Neural cell (in vitro differentiated cells): ENCODE results near the gene RELCH. TPM values are rescaled to one million over a fixed set of nuclear protein-coding genes. Genes with fewer than 3 reads are reported as not detected.

Source experiments
- H2AFZ ChIP-seq: fragments of 200-600, 300-800 bp; sonication (generic), shearing (Covaris generic); 2 replicates; pipeline ENCODE4 v1.6.0; 2014; ENCODE audit warnings: low read depth, mild to moderate bottlenecking, antibody characterized with exemption, low read length, moderate library complexity
- H3F3A ChIP-seq: fragments of 200-600 bp; shearing (Covaris generic); 2 replicates; pipeline ENCODE4 v1.6.1; 2016; ENCODE audit warnings: mild to moderate bottlenecking, moderate library complexity, mixed read lengths, antibody characterized with exemption, low read length; ENCODE audit not compliant: insufficient read depth, poor library complexity, severe bottlenecking
- H3K27ac ChIP-seq: fragments of 200-600, 300-800 bp; sonication (generic), shearing (Covaris generic); 2 replicates; pipeline ENCODE4 v1.5.1; 2014; ENCODE audit warnings: mild to moderate bottlenecking, low read length, moderate library complexity
- H3K27me3 ChIP-seq: fragments of 300-800, 200-600 bp; sonication (generic), shearing (Covaris generic); 2 replicates; pipeline ENCODE4 v1.6.0; 2014; ENCODE audit warnings: mild to moderate bottlenecking, low read depth, low read length, moderate library complexity; ENCODE audit not compliant: insufficient read depth
- H3K36me3 ChIP-seq: fragments of 300-800, 200-600 bp; sonication (generic), shearing (Covaris generic); 2 replicates; pipeline ENCODE4 v1.5.1; 2014; ENCODE audit warnings: mild to moderate bottlenecking, antibody characterized with exemption, low read length, moderate library complexity; ENCODE audit not compliant: insufficient read depth
- H3K4me2 ChIP-seq: fragments of 300-800, 200-600 bp; sonication (generic), shearing (Covaris generic); 2 replicates; pipeline ENCODE4 v1.6.0; 2014; ENCODE audit warnings: mild to moderate bottlenecking, low read length
- H3K4me3 ChIP-seq: fragments of 300-800, 200-600 bp; sonication (generic), shearing (Covaris generic); 2 replicates; pipeline ENCODE4 v1.5.1; 2014; ENCODE audit warnings: mild to moderate bottlenecking, low read length, moderate library complexity
- H3K79me2 ChIP-seq: fragments of 200-600 bp; shearing (Covaris generic); replicated peaks from 2 replicates; pipeline ENCODE4 v1.6.0; 2014; ENCODE audit warnings: mild to moderate bottlenecking, low read length, moderate library complexity; ENCODE audit not compliant: insufficient read depth
- H3K9ac ChIP-seq: fragments of 300-800, 200-600 bp; sonication (generic), shearing (Covaris generic); 2 replicates; pipeline ENCODE4 v1.6.1; 2016; ENCODE audit warnings: mild to moderate bottlenecking, low read length, mixed read lengths
- H3K9me2 ChIP-seq: fragments of 200-600 bp; shearing (Covaris generic); 2 replicates; pipeline ENCODE4 v1.6.1; 2016; ENCODE audit warnings: mild to moderate bottlenecking, low read length, mixed read lengths; ENCODE audit not compliant: insufficient read depth
- H3K9me3 ChIP-seq: fragments of 200-600, 300-800 bp; sonication (generic), shearing (Covaris generic); 2 replicates; pipeline ENCODE4 v1.6.1; 2016; ENCODE audit warnings: mild to moderate bottlenecking, mixed run types, low read length, moderate library complexity, mixed read lengths
- H4K20me1 ChIP-seq: fragments of 200-600 bp; shearing (Covaris generic); 2 replicates; pipeline ENCODE4 v1.6.1; 2016; ENCODE audit warnings: mild to moderate bottlenecking, mixed run types; ENCODE audit not compliant: insufficient read depth
- EP300 ChIP-seq: fragments of 450-650 bp; conservative IDR thresholded peaks from 2 replicates; pipeline ENCODE4 v1.6.1; 2014; ENCODE audit warnings: antibody characterized with exemption, mild to moderate bottlenecking, moderate library complexity; ENCODE audit not compliant: poor library complexity, severe bottlenecking
- EZH2 ChIP-seq: fragments of 200-600, 300-800 bp; shearing (Covaris generic), sonication (generic); IDR thresholded peaks from 2 replicates; pipeline ENCODE4 v1.6.1; 2014; ENCODE audit warnings: antibody characterized with exemption, low read length, borderline replicate concordance, mild to moderate bottlenecking; ENCODE audit not compliant: insufficient read depth, poor library complexity, severe bottlenecking
- MXI1 ChIP-seq: fragments of 450-650 bp; conservative IDR thresholded peaks from 2 replicates; pipeline ENCODE4 v1.6.1; 2014; ENCODE audit warnings: antibody characterized with exemption, mild to moderate bottlenecking; ENCODE audit not compliant: poor library complexity, severe bottlenecking
- POLR2AphosphoS5 ChIP-seq: IDR thresholded peaks from 2 replicates; pipeline ENCODE4 v1.6.1; 2012
- RAD21 ChIP-seq: fragments of 450-650 bp; conservative IDR thresholded peaks from 2 replicates; pipeline ENCODE4 v1.6.1; 2014; ENCODE audit warnings: antibody characterized with exemption, mild to moderate bottlenecking, moderate library complexity
- SMC3 ChIP-seq: fragments of 450-650 bp; conservative IDR thresholded peaks from 2 replicates; pipeline ENCODE4 v1.6.1; 2014; ENCODE audit warnings: antibody characterized with exemption, mild to moderate bottlenecking, moderate library complexity; ENCODE audit not compliant: poor library complexity
- TAF1 ChIP-seq: IDR thresholded peaks from 2 replicates; pipeline ENCODE4 v1.6.1; 2012; ENCODE audit warnings: low read depth
- polyA plus RNA-seq: library from polyadenylated mRNA; depleted of rRNA; stranded (reverse); fragments of >200 nt; gene quantifications from 2 replicates; pipeline ENCODE4 v1.2.3, GENCODE V29; 2014
- TF ChIP-seq, protein P1 (sequence below): fragments of 450-650 bp; IDR thresholded peaks from 2 replicates; pipeline ENCODE4 v1.5.1; 2014; ENCODE audit warnings: antibody characterized with exemption, mild to moderate bottlenecking, moderate library complexity; ENCODE audit not compliant: poor library complexity, severe bottlenecking
- TF ChIP-seq, protein P2 (sequence below): IDR thresholded peaks from 2 replicates; pipeline ENCODE4 v1.6.1; 2012; ENCODE audit warnings: borderline replicate concordance

Gene RELCH
- polyA plus RNA-seq, 1 donor from 2014 or later, result 80.2 TPM

DNA sequence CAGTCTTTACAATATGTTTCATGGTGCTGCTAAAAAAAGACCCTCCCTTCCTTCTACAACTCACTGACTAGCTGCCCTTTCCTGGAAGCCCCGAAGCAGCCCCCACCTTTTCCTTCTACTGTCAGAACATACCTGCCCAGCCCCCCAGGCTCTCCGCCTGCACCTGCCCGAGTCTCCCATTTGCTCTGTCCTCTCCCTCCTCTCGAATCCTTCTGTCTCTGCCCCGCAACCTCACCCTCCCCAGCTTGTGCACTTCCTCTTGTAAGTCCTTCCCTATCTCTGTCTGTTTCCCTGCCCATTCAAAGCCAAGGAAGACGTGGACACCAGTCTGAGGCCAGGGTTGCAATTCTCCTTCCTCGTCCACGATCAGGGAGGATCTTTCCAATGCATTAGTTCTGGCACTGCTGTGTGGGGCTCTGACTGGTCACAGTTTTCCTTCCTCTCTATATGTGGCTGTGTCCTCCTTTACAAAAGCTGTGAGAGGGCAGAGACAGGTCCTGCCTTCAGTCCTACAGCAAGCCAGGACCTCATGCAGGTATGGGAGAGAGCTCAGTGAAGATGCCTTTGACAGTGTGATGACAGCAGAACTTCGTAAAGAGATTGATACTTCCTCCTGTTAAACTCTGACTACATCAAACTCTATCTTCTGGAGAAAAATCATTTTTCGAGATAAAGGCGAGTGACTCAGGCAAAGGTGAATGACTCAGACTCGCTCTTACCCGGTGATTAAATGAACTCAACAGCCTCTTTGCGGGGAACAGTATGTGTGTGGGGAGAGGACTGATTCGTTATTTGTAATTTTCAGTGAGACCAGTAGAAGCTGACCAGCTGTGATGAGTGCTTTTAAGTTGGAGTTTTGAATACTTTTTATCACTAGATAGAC is 152.3 kb downstream of the RELCH start:
- no peaks in the 10 kb centered on the region for H3K9me3 ChIP-seq
- H3K9ac ChIP-seq, result no peak overlapping the region
- TF ChIP-seq, protein P1, sequence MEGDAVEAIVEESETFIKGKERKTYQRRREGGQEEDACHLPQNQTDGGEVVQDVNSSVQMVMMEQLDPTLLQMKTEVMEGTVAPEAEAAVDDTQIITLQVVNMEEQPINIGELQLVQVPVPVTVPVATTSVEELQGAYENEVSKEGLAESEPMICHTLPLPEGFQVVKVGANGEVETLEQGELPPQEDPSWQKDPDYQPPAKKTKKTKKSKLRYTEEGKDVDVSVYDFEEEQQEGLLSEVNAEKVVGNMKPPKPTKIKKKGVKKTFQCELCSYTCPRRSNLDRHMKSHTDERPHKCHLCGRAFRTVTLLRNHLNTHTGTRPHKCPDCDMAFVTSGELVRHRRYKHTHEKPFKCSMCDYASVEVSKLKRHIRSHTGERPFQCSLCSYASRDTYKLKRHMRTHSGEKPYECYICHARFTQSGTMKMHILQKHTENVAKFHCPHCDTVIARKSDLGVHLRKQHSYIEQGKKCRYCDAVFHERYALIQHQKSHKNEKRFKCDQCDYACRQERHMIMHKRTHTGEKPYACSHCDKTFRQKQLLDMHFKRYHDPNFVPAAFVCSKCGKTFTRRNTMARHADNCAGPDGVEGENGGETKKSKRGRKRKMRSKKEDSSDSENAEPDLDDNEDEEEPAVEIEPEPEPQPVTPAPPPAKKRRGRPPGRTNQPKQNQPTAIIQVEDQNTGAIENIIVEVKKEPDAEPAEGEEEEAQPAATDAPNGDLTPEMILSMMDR, result no peak
- TF ChIP-seq RAD21 (no peak), POLR2AphosphoS5 (no peak), EP300 (no peak), EZH2 (no peak), SMC3 (no peak), TAF1 (no peak), MXI1 (no peak)
- TF ChIP-seq, protein P2, sequence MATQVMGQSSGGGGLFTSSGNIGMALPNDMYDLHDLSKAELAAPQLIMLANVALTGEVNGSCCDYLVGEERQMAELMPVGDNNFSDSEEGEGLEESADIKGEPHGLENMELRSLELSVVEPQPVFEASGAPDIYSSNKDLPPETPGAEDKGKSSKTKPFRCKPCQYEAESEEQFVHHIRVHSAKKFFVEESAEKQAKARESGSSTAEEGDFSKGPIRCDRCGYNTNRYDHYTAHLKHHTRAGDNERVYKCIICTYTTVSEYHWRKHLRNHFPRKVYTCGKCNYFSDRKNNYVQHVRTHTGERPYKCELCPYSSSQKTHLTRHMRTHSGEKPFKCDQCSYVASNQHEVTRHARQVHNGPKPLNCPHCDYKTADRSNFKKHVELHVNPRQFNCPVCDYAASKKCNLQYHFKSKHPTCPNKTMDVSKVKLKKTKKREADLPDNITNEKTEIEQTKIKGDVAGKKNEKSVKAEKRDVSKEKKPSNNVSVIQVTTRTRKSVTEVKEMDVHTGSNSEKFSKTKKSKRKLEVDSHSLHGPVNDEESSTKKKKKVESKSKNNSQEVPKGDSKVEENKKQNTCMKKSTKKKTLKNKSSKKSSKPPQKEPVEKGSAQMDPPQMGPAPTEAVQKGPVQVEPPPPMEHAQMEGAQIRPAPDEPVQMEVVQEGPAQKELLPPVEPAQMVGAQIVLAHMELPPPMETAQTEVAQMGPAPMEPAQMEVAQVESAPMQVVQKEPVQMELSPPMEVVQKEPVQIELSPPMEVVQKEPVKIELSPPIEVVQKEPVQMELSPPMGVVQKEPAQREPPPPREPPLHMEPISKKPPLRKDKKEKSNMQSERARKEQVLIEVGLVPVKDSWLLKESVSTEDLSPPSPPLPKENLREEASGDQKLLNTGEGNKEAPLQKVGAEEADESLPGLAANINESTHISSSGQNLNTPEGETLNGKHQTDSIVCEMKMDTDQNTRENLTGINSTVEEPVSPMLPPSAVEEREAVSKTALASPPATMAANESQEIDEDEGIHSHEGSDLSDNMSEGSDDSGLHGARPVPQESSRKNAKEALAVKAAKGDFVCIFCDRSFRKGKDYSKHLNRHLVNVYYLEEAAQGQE, result no peak
- no peaks in the 10 kb centered on the region for H3K79me2 ChIP-seq
- no peaks in the 10 kb centered on the region for H3K27me3 ChIP-seq
- H3K36me3 ChIP-seq, result no peaks in the 10 kb centered on the region
- no peak overlapping the region for H3K27ac ChIP-seq
- no peaks in the 10 kb centered on the region for H3K9me2 ChIP-seq
- H3K4me2 ChIP-seq, result no peak overlapping the region
- no peaks in the 10 kb centered on the region for H4K20me1 ChIP-seq
- H3F3A ChIP-seq, result no peaks in the 10 kb centered on the region
- no peak overlapping the region for H2AFZ ChIP-seq
- H3K4me3 ChIP-seq, result no peak overlapping the region

DNA sequence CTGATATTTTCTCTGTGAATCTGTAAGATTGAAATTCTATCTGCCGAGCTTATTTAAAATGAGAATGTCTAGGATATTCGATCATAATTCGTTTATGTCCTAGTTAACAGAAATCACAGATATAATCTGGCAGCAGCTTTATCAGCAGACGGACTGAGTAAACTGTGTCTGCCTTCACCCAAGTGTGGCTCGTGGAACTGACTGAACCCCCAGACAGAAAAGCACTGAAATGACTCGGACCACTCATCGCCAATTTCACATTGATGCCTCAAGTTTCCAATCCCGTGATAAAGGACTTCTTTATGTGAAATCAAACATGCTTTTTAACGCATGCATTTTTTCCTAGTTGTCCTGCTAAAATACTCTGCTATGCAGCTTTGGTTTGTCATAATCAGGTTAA is 153.9 kb downstream of the RELCH start:
- H3K9ac ChIP-seq, result no peak overlapping the region

More for the DNA sequence above, 153.9 kb downstream of the RELCH start:
- TF ChIP-seq RAD21, result no peak
- TF ChIP-seq TAF1, result no peak
- TF ChIP-seq EP300, result no peak
- TF ChIP-seq, protein P1, result no peak
- no peak for TF ChIP-seq SMC3
- TF ChIP-seq POLR2AphosphoS5, result no peak
- TF ChIP-seq, protein P2, result no peak
- Histone ChIP-seq H3K9me3 (no peaks in the 10 kb centered on the region), H3K4me2 (no peak overlapping the region), H3K4me3 (no peak overlapping the region), H3F3A (no peaks in the 10 kb centered on the region), H3K27me3 (no peaks in the 10 kb centered on the region), H2AFZ (no peak overlapping the region), H3K79me2 (no peaks in the 10 kb centered on the region), H3K36me3 (no peaks in the 10 kb centered on the region), H3K9me2 (no peaks in the 10 kb centered on the region), H3K27ac (no peak overlapping the region), H4K20me1 (no peaks in the 10 kb centered on the region)
